HFFc6 (cell line): ENCODE measurements around the gene ZC3H7B. TPM values are rescaled to one million over a fixed set of nuclear protein-coding genes. Genes with fewer than 3 reads are reported as not detected.

Experiments
- DNase-seq: peaks from one replicate; pipeline ENCODE4 v3.0.0-alpha.2; 2018
- H3K27ac Mint-ChIP-seq: 2 replicates; pipeline ENCODE4 v1.8.0; 2020; ENCODE audit warnings: mild to moderate bottlenecking, mixed read lengths
- H3K27me3 Mint-ChIP-seq: 2 replicates; pipeline ENCODE4 v1.8.0; 2021; ENCODE audit warnings: mild to moderate bottlenecking, moderate library complexity, mixed read lengths; ENCODE audit not compliant: insufficient read depth
- H3K36me3 Mint-ChIP-seq: 2 replicates; pipeline ENCODE4 v1.8.0; 2021; ENCODE audit warnings: low read depth, mixed read lengths
- H3K4me1 Mint-ChIP-seq: 2 replicates; pipeline ENCODE4 v1.8.0; 2020; ENCODE audit warnings: low read depth, mixed read lengths
- H3K4me3 Mint-ChIP-seq: 2 replicates; pipeline ENCODE4 v1.8.0; 2020; ENCODE audit warnings: mild to moderate bottlenecking, moderate library complexity, mixed read lengths
- H3K9me3 Mint-ChIP-seq: 2 replicates; pipeline ENCODE4 v1.8.0; 2020; ENCODE audit warnings: mild to moderate bottlenecking, mixed read lengths
- CTCF ChIP-seq: fragments of 200-600 bp; sonication (generic); IDR thresholded peaks from 2 replicates; pipeline ENCODE4 v1.5.0; 2021; ENCODE audit warnings: antibody characterized with exemption, mild to moderate bottlenecking
- microRNA-seq: library from miRNA; unstranded; fragments of <30 nt; microRNA quantifications from one replicate; pipeline ENCODE4, GENCODE V29; 2019
- total RNA-seq, 6 experiments: library from RNA; stranded (reverse); fragmentation: NEBNext Ultra II Directional; extraction: Animal tissue kit (Norgen Biotek cat#: 25700); gene quantifications; 2 replicates in 1 of 6; 3 replicates in 5 of 6; pipeline ENCODE4 v1.2.3, GENCODE V29; 2021

ZC3H7B gene
- total RNA-seq, 6 experiments from 2014 or later: 108 to 137 (median 130) TPM

- no peaks in the 10 kb centered on the region for H3K36me3 Mint-ChIP-seq
- no peak overlapping the region for H3K27ac Mint-ChIP-seq
- TF ChIP-seq CTCF: no peak
- H3K4me1 Mint-ChIP-seq: peaks cover 22% of the 10 kb centered on the region
- no peaks in the 10 kb centered on the region for H3K9me3 Mint-ChIP-seq
- no peak for DNase-seq
- H3K27me3 Mint-ChIP-seq: peaks cover 5% of the 10 kb centered on the region
- H3K4me3 Mint-ChIP-seq: no peak overlapping the region
Measured at GRCh38 chr22:41405588-41405987, 104.3 kb downstream of the ZC3H7B start.

- no peaks in the 10 kb centered on the region for H3K9me3 Mint-ChIP-seq
- no peak overlapping the region for H3K4me3 Mint-ChIP-seq
- H3K27me3 Mint-ChIP-seq: peaks cover 5% of the 10 kb centered on the region
- H3K27ac Mint-ChIP-seq: no peak overlapping the region
- TF ChIP-seq CTCF: no peak
- peaks cover 26% of the 10 kb centered on the region for H3K4me1 Mint-ChIP-seq
- no peak for DNase-seq
- H3K36me3 Mint-ChIP-seq: no peaks in the 10 kb centered on the region
Measured at GRCh38 chr22:41406410-41406809, 105.1 kb downstream of the ZC3H7B start.

GRCh38 chr22:41407433-41407832 is 106.1 kb downstream of the ZC3H7B start:
- Mint-ChIP-seq H3K36me3 (no peaks in the 10 kb centered on the region), H3K27ac (no peak overlapping the region), H3K4me1 (peaks cover 23% of the 10 kb centered on the region), H3K27me3 (peaks cover 5% of the 10 kb centered on the region), H3K9me3 (no peaks in the 10 kb centered on the region), H3K4me3 (no peak overlapping the region)
- no peak for DNase-seq
- TF ChIP-seq CTCF: no peak

GRCh38 chr22:41408665-41409064 is 107.3 kb downstream of the ZC3H7B start:
- H3K27ac Mint-ChIP-seq: no peak overlapping the region
- DNase-seq: no peak
- H3K9me3 Mint-ChIP-seq: no peaks in the 10 kb centered on the region
- H3K4me1 Mint-ChIP-seq: peaks cover 16% of the 10 kb centered on the region
- H3K36me3 Mint-ChIP-seq: no peaks in the 10 kb centered on the region
- TF ChIP-seq CTCF: no peak
- peaks cover 4% of the 10 kb centered on the region for H3K27me3 Mint-ChIP-seq
- H3K4me3 Mint-ChIP-seq: no peak overlapping the region

Small RNAs within 50 kb of the gene (microRNA-seq; reads per million reads assigned to microRNA genes)
- gene MIR6889: 3.9 reads per million

Other genes starting within 250 kb of the ZC3H7B start
- gene EP300, start 208.9 kb upstream of the ZC3H7B start, total RNA-seq: 10 to 100 TPM; 28.4 to 41.1 (median 33.1) TPM
- gene L3MBTL2, start 96.2 kb upstream of the ZC3H7B start, total RNA-seq: 10 to 100 TPM; 21.1 to 27.4 (median 25.2) TPM
- under 1 TPM; 0.13 to 0.51 (median 0.45) TPM for gene CHADL, start 60.6 kb upstream of the ZC3H7B start, total RNA-seq
- gene RANGAP1, start 15.3 kb upstream of the ZC3H7B start, total RNA-seq: 100 to 1,000 TPM; 215 to 249 (median 227) TPM
- 10 to 100 TPM in 2 of 6 experiments, 1 to 10 TPM in 4; 7.4 to 10.6 (median 9.4) TPM for gene TEF, start 80.4 kb downstream of the ZC3H7B start, total RNA-seq
- gene TOB2, start 145.3 kb downstream of the ZC3H7B start, total RNA-seq: 10 to 100 TPM; 49.2 to 54.9 (median 51.9) TPM
- gene PHF5A, start 167.2 kb downstream of the ZC3H7B start, total RNA-seq: 10 to 100 TPM; 40.0 to 58.4 (median 55.3) TPM
- 10 to 100 TPM; 72.3 to 87.4 (median 78.7) TPM for gene ACO2, start 167.6 kb downstream of the ZC3H7B start, total RNA-seq
- gene POLR3H, start 242.9 kb downstream of the ZC3H7B start, total RNA-seq: 10 to 100 TPM; 50.9 to 72.1 (median 56.0) TPM